GM12801 (cell line): ENCODE results near the gene SUMO4.

Experiments used
- TF ChIP-seq, protein P1 (sequence below): IDR thresholded peaks from one replicate; pipeline ENCODE4 v1.5.1; 2011; ENCODE audit warnings: control low read depth; ENCODE audit not compliant: insufficient read length; ENCODE audit errors: extremely low read depth

SUMO4 gene

DNA sequence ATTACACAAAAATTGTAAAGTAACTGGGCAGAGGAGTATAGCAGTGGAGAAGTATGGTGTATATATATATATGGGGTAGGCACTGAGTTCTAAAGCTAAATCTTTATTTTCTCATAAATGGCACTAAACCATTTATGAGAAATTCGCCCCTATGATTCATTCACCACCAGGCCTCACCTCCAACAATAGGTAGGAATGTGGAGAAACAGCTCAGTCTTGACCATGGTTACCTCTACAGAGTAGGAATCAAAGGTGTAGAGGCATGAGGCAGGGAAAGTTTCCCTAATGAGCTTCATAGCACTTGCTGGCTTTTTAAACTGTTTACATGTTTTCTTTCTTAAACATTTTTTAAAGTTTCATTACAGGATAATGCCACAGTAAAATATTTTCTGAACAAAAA lies 36.9 kb upstream of the SUMO4 start:
- TF ChIP-seq, protein P1, sequence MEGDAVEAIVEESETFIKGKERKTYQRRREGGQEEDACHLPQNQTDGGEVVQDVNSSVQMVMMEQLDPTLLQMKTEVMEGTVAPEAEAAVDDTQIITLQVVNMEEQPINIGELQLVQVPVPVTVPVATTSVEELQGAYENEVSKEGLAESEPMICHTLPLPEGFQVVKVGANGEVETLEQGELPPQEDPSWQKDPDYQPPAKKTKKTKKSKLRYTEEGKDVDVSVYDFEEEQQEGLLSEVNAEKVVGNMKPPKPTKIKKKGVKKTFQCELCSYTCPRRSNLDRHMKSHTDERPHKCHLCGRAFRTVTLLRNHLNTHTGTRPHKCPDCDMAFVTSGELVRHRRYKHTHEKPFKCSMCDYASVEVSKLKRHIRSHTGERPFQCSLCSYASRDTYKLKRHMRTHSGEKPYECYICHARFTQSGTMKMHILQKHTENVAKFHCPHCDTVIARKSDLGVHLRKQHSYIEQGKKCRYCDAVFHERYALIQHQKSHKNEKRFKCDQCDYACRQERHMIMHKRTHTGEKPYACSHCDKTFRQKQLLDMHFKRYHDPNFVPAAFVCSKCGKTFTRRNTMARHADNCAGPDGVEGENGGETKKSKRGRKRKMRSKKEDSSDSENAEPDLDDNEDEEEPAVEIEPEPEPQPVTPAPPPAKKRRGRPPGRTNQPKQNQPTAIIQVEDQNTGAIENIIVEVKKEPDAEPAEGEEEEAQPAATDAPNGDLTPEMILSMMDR, result no peak

DNA sequence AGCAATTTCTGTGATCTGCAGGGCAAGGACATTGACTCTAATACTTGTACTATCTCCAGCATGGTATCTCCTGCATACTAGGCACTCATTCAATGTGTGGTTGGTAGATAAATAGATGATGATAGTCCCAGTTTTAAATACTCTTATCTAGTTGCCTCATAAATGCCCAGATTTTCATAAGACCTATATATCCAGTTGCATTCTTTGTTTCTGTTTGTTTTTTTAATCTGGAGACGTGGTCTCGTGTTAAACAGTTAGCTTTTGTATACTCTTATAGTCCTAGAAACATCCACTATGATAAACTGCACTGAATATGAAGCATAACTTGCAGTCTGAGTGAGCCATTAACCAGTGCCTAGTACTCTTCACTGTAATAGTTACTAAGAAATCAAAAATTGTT lies 35.5 kb upstream of the SUMO4 start:
- TF ChIP-seq, protein P1, result no peak

DNA sequence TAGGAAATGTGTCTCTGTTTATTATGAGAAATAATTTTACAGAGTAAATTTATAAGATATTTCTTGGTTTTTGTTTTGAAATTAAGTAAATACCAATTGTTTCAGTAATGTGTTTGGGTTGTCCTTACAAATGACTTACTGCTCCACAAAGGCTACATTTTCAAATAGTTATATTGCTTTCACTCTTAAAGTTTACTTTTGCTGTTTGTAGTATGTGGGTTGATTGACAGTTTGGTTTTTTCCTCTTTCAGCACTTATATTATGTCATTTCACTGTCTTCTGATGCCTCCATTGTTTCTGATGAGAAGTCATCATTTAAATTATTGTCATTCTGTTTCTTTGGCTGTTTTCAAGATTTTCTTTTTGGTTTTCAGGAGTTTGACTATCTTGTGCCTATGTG lies 34.9 kb upstream of the SUMO4 start:
- TF ChIP-seq, protein P1, result no peak

DNA sequence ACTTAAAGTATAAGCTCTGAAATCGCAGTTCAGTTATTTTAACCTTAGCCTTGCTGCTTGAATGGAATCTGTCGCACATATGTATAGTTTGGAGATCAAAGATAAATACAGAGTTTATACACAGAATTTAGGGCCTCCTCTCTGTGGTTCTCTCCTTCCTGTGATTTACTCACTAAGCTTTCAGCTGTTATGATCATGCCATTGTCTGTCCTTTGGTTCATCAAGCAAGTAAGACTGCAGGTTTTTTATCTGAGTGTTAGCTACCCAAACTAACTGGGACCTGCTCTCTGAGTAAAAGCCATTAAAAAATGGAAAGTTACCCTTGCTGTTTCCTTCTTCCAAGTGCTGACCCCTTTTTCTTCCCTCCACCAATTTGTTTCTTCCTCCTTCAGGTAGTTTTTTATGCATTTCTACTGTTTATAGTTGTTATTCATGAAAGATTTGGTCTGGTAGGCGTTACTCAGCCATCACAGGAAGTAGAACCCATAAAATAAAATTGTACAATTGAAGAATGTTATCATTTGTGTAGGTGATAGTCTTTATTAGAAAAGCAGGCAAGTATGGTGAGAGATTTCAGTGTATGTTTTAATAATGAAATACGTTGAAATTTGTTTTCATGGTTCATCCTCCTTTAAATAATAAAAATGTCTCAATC lies 33.7 kb upstream of the SUMO4 start:
- TF ChIP-seq, protein P1, result no peak

DNA sequence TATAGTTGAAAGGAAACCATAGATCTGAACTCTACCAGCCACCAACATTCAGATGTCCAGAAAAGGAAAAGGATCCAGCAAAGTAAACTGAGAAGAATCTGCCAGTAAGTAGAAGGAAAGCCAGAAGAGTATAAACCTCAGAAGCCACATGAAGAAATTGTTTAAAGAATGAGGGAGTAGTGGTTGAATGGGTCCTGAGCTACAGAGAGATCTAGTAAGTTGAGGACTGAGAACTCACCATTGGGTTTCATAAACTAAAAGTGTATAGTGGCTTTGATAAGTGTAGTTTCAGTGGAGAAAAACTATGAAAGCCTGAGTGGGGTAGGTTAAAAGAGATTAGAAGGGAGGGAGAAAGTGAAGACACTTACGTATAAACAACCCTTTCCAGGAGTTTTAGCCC lies 32.0 kb upstream of the SUMO4 start:
- TF ChIP-seq, protein P1, result no peak

DNA sequence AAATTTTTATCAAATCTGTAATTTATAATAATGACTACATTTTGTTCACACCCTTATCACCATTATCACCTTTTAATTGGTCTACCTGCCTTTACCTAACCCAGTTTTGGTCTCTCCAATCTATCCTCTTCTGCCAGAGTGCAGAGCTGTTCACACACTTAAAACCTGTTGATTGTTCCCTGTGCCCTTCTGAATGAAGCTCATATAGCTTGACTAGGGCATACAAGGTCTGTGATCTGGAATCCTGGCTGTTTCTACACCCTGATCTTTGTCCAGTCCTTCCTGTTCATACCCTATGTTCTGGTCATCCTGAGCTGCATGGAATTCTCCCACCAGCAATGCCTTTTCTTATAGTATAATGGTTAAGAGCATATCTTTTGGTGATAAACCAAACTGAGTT lies 28.9 kb upstream of the SUMO4 start:
- TF ChIP-seq, protein P1, result no peak

DNA sequence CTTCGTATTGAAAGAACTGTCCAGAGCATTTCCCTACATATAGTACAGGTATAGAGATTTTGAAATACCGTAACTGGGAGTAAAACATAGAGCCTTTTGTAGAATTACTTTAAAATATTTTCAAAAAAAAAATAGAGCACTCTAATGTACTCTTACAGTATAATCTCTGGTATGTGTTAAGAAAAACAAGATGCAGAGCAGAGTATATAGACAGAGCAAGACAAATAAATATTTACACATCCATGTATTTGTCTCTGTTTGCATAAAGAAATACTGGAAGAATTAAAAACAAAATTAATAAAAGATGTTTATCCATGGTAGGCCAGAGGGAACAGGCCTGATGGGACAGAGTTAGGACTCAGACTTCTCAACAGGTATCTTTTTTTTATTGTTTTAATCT lies 28.0 kb upstream of the SUMO4 start:
- TF ChIP-seq, protein P1, result no peak
